ENCODE data around the gene KCNC3.

KCNC3 gene

GRCh38 chr19:50377051-50377461 lies 47.9 kb upstream of the KCNC3 start (continued):
- TF ChIP-seq BCL6B (tag by site-specific recombination; IDR thresholded peaks at IDR 0.05) (no peak), ZNF785 (tag by site-specific recombination; IDR thresholded peaks at IDR 0.05) (no peak), ZFP41 (tag by site-specific recombination; IDR thresholded peaks at IDR 0.05; ENCODE audit: borderline replicate concordance) (no peak), WT1 (tag by site-specific recombination; IDR thresholded peaks at IDR 0.05) (no peak), ZNF621 (tag by site-specific recombination; IDR thresholded peaks at IDR 0.05) (no peak), SP3 (tag by site-specific recombination; IDR thresholded peaks at IDR 0.05) (peak; percentile 47; the same call in 1 of the 2 replicates), ZNF529 (tag by site-specific recombination; IDR thresholded peaks at IDR 0.05; ENCODE audit: insufficient replicate concordance) (no peak), ZNF121 (tag by site-specific recombination; IDR thresholded peaks at IDR 0.05) (no peak), FEZF1 (tag by site-specific recombination; IDR thresholded peaks at IDR 0.05) (no peak), ATF2 (tag by site-specific recombination; IDR thresholded peaks at IDR 0.05; ENCODE audit: low read depth) (no peak), ZNF354C (tag by site-specific recombination; IDR thresholded peaks at IDR 0.05; ENCODE audit: borderline replicate concordance, low read depth) (no peak), MYNN (tag by site-specific recombination; IDR thresholded peaks at IDR 0.05; ENCODE audit: borderline replicate concordance) (no peak), ZNF2 (tag by site-specific recombination; IDR thresholded peaks at IDR 0.05) (no peak), SP2 (tag by site-specific recombination; IDR thresholded peaks at IDR 0.05) (peak; percentile 46; the same call in 1 of the 2 replicates), HIC1 (tag by site-specific recombination; IDR thresholded peaks at IDR 0.05) (no peak), ZBTB17 (tag by site-specific recombination; IDR thresholded peaks at IDR 0.05) (no peak), PRDM10 (tag by site-specific recombination; IDR thresholded peaks at IDR 0.05) (peak; percentile 73), KLF16 (tag by site-specific recombination; IDR thresholded peaks at IDR 0.05) (no peak), ZBTB1 (tag by site-specific recombination; IDR thresholded peaks at IDR 0.05) (no peak), RBAK (tag by site-specific recombination; IDR thresholded peaks at IDR 0.05) (no peak), ZNF274 (IDR thresholded peaks at IDR 0.05; ENCODE audit: low read length) (no peak), ZNF274 (tag by site-specific recombination; IDR thresholded peaks at IDR 0.05; ENCODE audit: borderline replicate concordance) (no peak), GLI4 (tag by site-specific recombination; IDR thresholded peaks at IDR 0.05) (0 out of 2 replicates have a peak, but pooled peaks have one; percentile 40), EGR2 (tag by site-specific recombination; IDR thresholded peaks at IDR 0.05; ENCODE audit: low read depth) (0 out of 2 replicates have a peak, but pooled peaks have one; percentile 19), ZBTB26 (tag by site-specific recombination; optimal IDR thresholded peaks at IDR 0.05) (no peak), ZNF530 (tag by site-specific recombination; IDR thresholded peaks at IDR 0.05; ENCODE audit: low read depth) (no peak), ZXDB (tag by site-specific recombination; IDR thresholded peaks at IDR 0.05) (no peak), ZNF350 (tag by site-specific recombination; IDR thresholded peaks at IDR 0.05) (no peak), ZNF311 (tag by site-specific recombination; IDR thresholded peaks at IDR 0.05; ENCODE audit: borderline replicate concordance) (no peak), ZBTB6 (tag by site-specific recombination; IDR thresholded peaks at IDR 0.05) (no peak), ZNF837 (tag by site-specific recombination; IDR thresholded peaks at IDR 0.05) (no peak)

All from HEK293 (cell line).